SU-DHL-6 (cell line): ENCODE measurements around the gene CTSZ.

Source experiments
- CTCF ChIP-seq: fragments of 200-600 bp; sonication (generic); IDR thresholded peaks from one replicate; pipeline ENCODE4 v1.5.1; 2017; ENCODE audit warnings: antibody characterized with exemption, mild to moderate bottlenecking, low read length, moderate library complexity; ENCODE audit not compliant: insufficient read depth, poor library complexity, severe bottlenecking
- EZH2phosphoT487 ChIP-seq: fragments of 200-600 bp; sonication (generic), shearing (Covaris generic); conservative IDR thresholded peaks from 2 replicates; pipeline ENCODE4 v1.6.1; 2018; ENCODE audit warnings: mild to moderate bottlenecking, antibody characterized with exemption, low read length, moderate library complexity, mixed read lengths

GRCh38 chr20:59001068-59001448, 6.0 kb downstream of the CTSZ start:
- TF ChIP-seq CTCF: no peak
- TF ChIP-seq EZH2phosphoT487: no peak
